Epidermal melanocyte (primary cell): Measurements from ENCODE around the gene ILK.
A peak's percentile ranks its signal among the peaks of the same experiment; 100 is the strongest.

Source experiments
- DNase-seq: peaks from one replicate; pipeline ENCODE4 v3.0.0; 2011; ENCODE audit warnings: low spot score; ENCODE audit not compliant: insufficient read length

The ILK gene

GRCh38 chr11:6604790-6605189, 1.2 kb downstream of the ILK start:
- no peak for DNase-seq

- peak; percentile 92 for DNase-seq
Measured at GRCh38 chr11:6606471-6607189, 3.1 kb downstream of the ILK start.

- no peak for DNase-seq
Measured at GRCh38 chr11:6607190-6607795, 3.7 kb downstream of the ILK start.

- DNase-seq, result no peak
Measured at GRCh38 chr11:6608011-6608410, 4.4 kb downstream of the ILK start.

GRCh38 chr11:6608726-6609501, 5.3 kb downstream of the ILK start:
- DNase-seq, result no peak

GRCh38 chr11:6609502-6610015, 6.0 kb downstream of the ILK start:
- no peak for DNase-seq

- DNase-seq, result no peak
Measured at GRCh38 chr11:6610591-6610990, 7.0 kb downstream of the ILK start.

GRCh38 chr11:6611092-6611962, 7.8 kb downstream of the ILK start:
- no peak for DNase-seq

GRCh38 chr11:6611963-6612212, 8.3 kb downstream of the ILK start:
- DNase-seq, result no peak

GRCh38 chr11:6612213-6613041, 8.9 kb downstream of the ILK start, which contains the start of gene TAF10:
TSS of gene TAF10 (minus strand) at chr11:6612216. CDS start at chr11:6612189, 27 bp downstream.
- DNase-seq, result peak; percentile 76

GRCh38 chr11:6613496-6613895, 9.9 kb downstream of the ILK start:
- DNase-seq, result no peak

GRCh38 chr11:6614446-6614845, 10.9 kb downstream of the ILK start:
- no peak for DNase-seq

- no peak for DNase-seq
Measured at GRCh38 chr11:6615046-6615445, 11.5 kb downstream of the ILK start.

GRCh38 chr11:6615882-6616585, 12.5 kb downstream of the ILK start:
- DNase-seq, result no peak

GRCh38 chr11:6616596-6617250, 13.1 kb downstream of the ILK start:
- no peak for DNase-seq

GRCh38 chr11:6617315-6617781, 13.8 kb downstream of the ILK start:
- DNase-seq, result no peak

GRCh38 chr11:6618117-6619003, 14.8 kb downstream of the ILK start:
- DNase-seq, result no peak
